AG09309 (cell line): ENCODE data around the gene SAPCD1.
A peak's percentile ranks its signal among the peaks of the same experiment; 100 is the strongest.

Experiments
- DNase-seq: peaks from one replicate; pipeline ENCODE4 v3.0.0-alpha.2; 2010; ENCODE audit warnings: low read depth
- H3K4me3 ChIP-seq: 2 replicates; pipeline ENCODE4 v1.5.1; 2011; ENCODE audit warnings: mild to moderate bottlenecking, low read depth, low read length, moderate library complexity; ENCODE audit not compliant: control insufficient read depth
- TF ChIP-seq, protein P1 (sequence below): IDR thresholded peaks from 2 replicates; pipeline ENCODE4 v1.5.1; 2011; ENCODE audit warnings: mild to moderate bottlenecking, low read depth, low read length, inconsistent platforms; ENCODE audit not compliant: insufficient read depth, control insufficient read depth; ENCODE audit errors: missing control alignments

SAPCD1 gene

GRCh38 chr6:31729979-31730630 is 32.4 kb upstream of the SAPCD1 start:
- no peak for DNase-seq

DNA sequence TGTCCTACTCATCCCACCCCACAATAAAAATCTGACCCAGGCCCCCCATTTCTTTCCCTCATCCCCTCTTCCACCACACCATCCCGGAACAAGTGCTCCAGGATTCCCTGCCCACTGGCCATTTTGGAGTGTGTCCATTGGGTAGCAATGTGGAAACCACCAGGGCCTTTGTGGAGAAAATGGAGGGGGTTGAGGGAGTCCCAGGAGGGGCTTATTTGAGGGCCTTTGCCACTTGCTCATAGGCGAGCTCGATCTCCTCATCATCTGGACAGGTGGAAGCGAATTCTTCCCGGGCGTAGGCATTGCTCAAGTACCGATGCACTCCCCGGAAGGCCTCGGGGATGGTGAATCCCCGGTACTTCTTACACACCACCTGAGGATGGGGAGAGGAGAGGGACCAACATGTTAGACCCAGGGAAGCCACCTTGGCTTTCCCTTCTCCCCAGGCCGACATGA is 31.8 kb upstream of the SAPCD1 start:
- no peak for DNase-seq
- TF ChIP-seq, protein P1, sequence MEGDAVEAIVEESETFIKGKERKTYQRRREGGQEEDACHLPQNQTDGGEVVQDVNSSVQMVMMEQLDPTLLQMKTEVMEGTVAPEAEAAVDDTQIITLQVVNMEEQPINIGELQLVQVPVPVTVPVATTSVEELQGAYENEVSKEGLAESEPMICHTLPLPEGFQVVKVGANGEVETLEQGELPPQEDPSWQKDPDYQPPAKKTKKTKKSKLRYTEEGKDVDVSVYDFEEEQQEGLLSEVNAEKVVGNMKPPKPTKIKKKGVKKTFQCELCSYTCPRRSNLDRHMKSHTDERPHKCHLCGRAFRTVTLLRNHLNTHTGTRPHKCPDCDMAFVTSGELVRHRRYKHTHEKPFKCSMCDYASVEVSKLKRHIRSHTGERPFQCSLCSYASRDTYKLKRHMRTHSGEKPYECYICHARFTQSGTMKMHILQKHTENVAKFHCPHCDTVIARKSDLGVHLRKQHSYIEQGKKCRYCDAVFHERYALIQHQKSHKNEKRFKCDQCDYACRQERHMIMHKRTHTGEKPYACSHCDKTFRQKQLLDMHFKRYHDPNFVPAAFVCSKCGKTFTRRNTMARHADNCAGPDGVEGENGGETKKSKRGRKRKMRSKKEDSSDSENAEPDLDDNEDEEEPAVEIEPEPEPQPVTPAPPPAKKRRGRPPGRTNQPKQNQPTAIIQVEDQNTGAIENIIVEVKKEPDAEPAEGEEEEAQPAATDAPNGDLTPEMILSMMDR, result no peak
- peak overlapping the region; percentile 83 for H3K4me3 ChIP-seq

More at GRCh38 chr6:31729979-31730630, 32.4 kb upstream of the SAPCD1 start:
- H3K4me3 ChIP-seq, result peak overlapping the region; percentile 83
- TF ChIP-seq, protein P1, result no peak

DNA sequence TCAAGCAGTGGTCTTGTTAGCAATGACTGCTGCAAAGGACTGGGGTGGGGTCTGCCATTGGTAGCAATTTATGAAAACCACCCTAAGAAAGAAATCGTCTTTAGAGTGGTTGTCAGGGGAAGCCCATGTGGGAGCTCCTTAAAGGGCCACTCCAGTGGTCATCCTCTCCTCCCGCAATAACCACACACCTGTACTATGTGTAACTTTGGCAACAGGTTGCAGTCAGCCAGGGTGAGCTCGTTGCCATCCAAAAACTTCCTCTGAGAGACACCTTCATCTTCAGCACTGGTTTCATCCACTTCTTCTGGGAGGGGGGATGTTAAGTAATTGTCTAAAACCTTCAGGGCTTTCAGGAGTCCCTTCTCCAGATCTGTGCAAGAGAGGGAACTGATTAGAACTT is 30.4 kb upstream of the SAPCD1 start:
- no peak overlapping the region for H3K4me3 ChIP-seq
- no peak for DNase-seq
- TF ChIP-seq, protein P1, result no peak

DNA sequence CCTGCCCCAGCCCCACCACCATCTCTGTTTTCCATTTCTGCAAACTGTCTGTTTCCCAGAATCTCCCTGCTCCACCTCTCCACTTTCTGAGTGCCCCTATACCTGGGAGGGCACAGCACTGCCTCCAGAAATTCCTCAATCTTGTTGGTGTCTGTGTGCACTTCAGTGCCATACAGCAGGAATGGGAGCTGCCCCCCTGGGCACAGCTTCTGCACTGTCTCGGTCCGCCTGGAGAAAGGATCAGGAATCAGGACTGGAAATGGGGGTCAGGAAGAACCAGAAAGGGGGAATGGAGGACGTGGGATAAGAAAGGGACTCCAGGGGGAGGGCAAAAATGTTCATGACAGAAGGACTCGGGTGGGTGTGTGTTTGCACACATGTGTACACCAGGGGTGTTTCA is 28.7 kb upstream of the SAPCD1 start:
- no peak overlapping the region; the same call in 1 of the 2 replicates for H3K4me3 ChIP-seq
- TF ChIP-seq, protein P1, result no peak
- DNase-seq, result no peak

DNA sequence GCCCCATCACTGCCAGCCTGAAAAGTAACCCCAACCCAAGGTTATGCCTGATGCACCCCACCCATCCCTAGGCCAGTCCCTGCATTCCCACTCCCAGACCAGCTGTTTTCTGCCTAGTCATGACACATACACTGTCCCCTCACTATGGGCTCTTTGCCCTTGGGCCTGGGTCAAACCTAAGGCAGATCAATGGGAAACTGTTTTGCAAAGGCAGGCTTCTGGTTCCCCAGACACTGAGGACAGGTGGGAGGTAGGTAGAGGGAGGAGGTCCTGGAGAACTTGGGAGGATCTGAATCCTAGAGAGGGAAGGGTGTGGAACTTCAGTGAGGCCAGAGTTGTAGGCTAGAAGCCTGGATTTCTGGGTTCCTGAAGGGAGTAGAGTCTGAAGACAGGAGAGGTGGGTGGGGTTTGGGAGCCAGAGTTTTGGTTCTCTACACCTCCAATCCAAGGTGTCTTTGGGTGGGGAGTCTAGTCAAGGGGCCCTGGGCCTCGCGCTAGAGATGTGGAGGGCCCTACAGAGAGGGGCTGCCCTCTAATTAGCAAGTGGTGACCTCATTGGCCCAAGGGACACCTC is 28.1 kb upstream of the SAPCD1 start:
- TF ChIP-seq, protein P1, result no peak
- H3K4me3 ChIP-seq, result peak overlapping the region; percentile 85
- DNase-seq, result no peak

DNA sequence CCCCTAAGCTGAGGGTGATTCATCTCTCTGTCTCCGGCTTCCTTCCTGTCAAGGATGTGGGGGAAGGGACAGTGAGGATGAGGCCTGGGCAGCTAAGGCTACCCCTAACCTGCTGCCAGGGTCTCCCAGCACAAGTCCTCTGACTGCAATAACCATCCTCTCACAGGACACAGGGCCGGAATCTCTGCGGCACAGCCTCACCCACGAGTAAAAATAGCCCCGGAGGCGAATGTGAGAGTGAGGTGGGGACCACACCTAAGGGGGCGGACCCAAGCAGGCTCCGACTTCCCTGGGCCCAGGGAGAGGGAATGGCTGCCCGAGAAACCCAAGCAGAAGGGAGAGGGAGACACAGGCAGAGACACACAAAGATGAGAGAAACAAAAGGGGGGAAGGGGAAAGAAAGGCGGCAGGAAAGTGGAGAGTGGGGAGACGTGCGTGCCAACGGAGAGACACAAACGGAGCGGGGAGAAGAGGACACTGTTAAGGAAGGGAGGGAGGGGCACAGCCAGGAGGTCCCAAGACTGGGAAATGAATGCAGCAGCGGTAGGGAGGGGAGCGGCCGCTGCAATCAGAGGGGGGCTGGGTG is 27.5 kb upstream of the SAPCD1 start:
- no peak for DNase-seq
- TF ChIP-seq, protein P1, result no peak

More for the DNA sequence above, 27.5 kb upstream of the SAPCD1 start:
- peak overlapping the region; percentile 85 for H3K4me3 ChIP-seq
